GM12878 (cell line): ENCODE results near the gene SQOR. TPM values are rescaled to one million over a fixed set of nuclear protein-coding genes. Genes with fewer than 3 reads are reported as not detected.

Experiments used
- ATAC-seq: fragments of 200-7000 bp; cut with Tn5 transposase; 3 replicates; pipeline ENCODE4 v1.9.1; 2020; ENCODE audit warnings: mild to moderate bottlenecking, moderate library complexity
- BruUV-seq: library from RNA; stranded (reverse); fragments of 400-500 nt; replicated peaks from 2 replicates; lab custom pipeline; 2021; lab: Mats Ljungman, UMichigan
- CTCF ChIA-PET: fragments of 300-600 bp; sonication (Branson Sonifier 250); formaldehyde crosslinking; extraction: SDS; loops from one replicate; lab custom pipeline; 2021; ENCODE audit warnings: inconsistent platforms; lab: Yijun Ruan, JAX
- POLR2A ChIA-PET: fragments of 350-600 bp; formaldehyde crosslinking; extraction: SDS; loops from one replicate; lab custom pipeline; 2021; ENCODE audit warnings: inconsistent platforms; lab: Charles Lee
- RAD21 ChIA-PET: fragments of 300-600 bp; sonication (Branson Sonifier 250); formaldehyde crosslinking; loops from one replicate; lab custom pipeline; 2023; ENCODE audit warnings: antibody characterized with exemption; ENCODE audit not compliant: unreplicated experiment; lab: Charles Lee
- SMC1A ChIA-PET: fragments of 300-600 bp; sonication (Branson Sonifier 250); formaldehyde crosslinking; loops from one replicate; lab custom pipeline; 2023; ENCODE audit not compliant: unreplicated experiment, uncharacterized antibody; lab: Charles Lee
- DNase-seq: peaks from one replicate; pipeline ENCODE4 v3.0.0-alpha.2; 2011; ENCODE audit warnings: low read depth, low spot score
- FAIRE-seq: peaks from 3 replicates; lab custom pipeline; 2011; peaks lifted over from hg19 to GRCh38; lab: Jason Lieb, UNC
- H2AFZ ChIP-seq: 2 replicates; pipeline ENCODE4 v1.6.0; 2011; ENCODE audit warnings: low read depth, low read length, control low read depth; ENCODE audit not compliant: control insufficient read depth
- H3K27ac ChIP-seq: 2 replicates; pipeline ENCODE4 v1.5.1; 2011; ENCODE audit warnings: control low read depth; ENCODE audit not compliant: control insufficient read depth, insufficient read depth
- H3K27me3 ChIP-seq, 2 experiments: replicated peaks in 1 of 2; 2 replicates each; pipeline versions ENCODE4 v1.6.0 to v1.6.1; 2011; ENCODE audit warnings: low read length in 1 of 2; ENCODE audit not compliant: control insufficient read depth in 2 of 2, insufficient read depth in 2 of 2
- H3K36me3 ChIP-seq, 2 experiments: 2 replicates each; pipeline ENCODE4 v1.5.1; 2011; ENCODE audit warnings: low read length in 1 of 2; ENCODE audit not compliant: control insufficient read depth in 2 of 2, insufficient read depth in 2 of 2
- H3K4me1 ChIP-seq: 2 replicates; pipeline ENCODE4 v1.6.1; 2011; ENCODE audit warnings: mild to moderate bottlenecking, low read length, moderate library complexity, mixed read lengths; ENCODE audit not compliant: control insufficient read depth, insufficient read depth
- H3K4me2 ChIP-seq: 2 replicates; pipeline ENCODE4 v1.6.0; 2011; ENCODE audit warnings: control low read depth; ENCODE audit not compliant: control insufficient read depth, insufficient read depth
- H3K4me3 ChIP-seq: fragments of 200-600 bp; sonication (generic); 2 replicates; pipeline ENCODE4 v1.5.1; 2016
- H3K79me2 ChIP-seq: 2 replicates; pipeline ENCODE4 v1.6.0; 2011; ENCODE audit warnings: low read length; ENCODE audit not compliant: control insufficient read depth, insufficient read depth
- H3K9ac ChIP-seq: 2 replicates; pipeline ENCODE4 v1.8.0; 2011; ENCODE audit warnings: low read length, control low read depth, mixed read lengths; ENCODE audit not compliant: control insufficient read depth, insufficient read depth
- H3K9me3 ChIP-seq: replicated peaks from 3 replicates; pipeline ENCODE4 v1.5.1; 2011; ENCODE audit warnings: mild to moderate bottlenecking, low read length; ENCODE audit not compliant: control insufficient read depth, insufficient read depth
- H4K20me1 ChIP-seq: 2 replicates; pipeline ENCODE4 v1.6.0; 2011; ENCODE audit not compliant: control insufficient read depth, insufficient read depth
- CREM ChIP-seq: IDR thresholded peaks from 2 replicates; pipeline ENCODE4 v1.6.1; 2014; ENCODE audit warnings: antibody characterized with exemption, low read depth
- DPF2 ChIP-seq: fragments of 450-650 bp; IDR thresholded peaks from 2 replicates; pipeline ENCODE4 v1.6.1; 2017; ENCODE audit warnings: mild to moderate bottlenecking
- EED ChIP-seq: sonication (generic); IDR thresholded peaks from 2 replicates; pipeline ENCODE4 v1.6.1; 2016; ENCODE audit warnings: antibody characterized with exemption, low read depth
- MEF2A ChIP-seq: IDR thresholded peaks from 2 replicates; pipeline ENCODE4 v1.6.1; 2011; ENCODE audit warnings: low read depth, mild to moderate bottlenecking, low read length, moderate library complexity; ENCODE audit not compliant: insufficient read depth
- SIX5 ChIP-seq: IDR thresholded peaks from 2 replicates; pipeline ENCODE4 v1.6.1; 2011; ENCODE audit warnings: mild to moderate bottlenecking, low read depth, low read length, moderate library complexity; ENCODE audit not compliant: severe bottlenecking
- SREBF2 ChIP-seq: IDR thresholded peaks from 2 replicates; pipeline ENCODE4 v1.6.1; 2012; ENCODE audit warnings: mild to moderate bottlenecking, low read length
- YY1 ChIP-seq: IDR thresholded peaks from 2 replicates; pipeline ENCODE4 v1.6.1; 2011; ENCODE audit warnings: low read depth, mild to moderate bottlenecking, low read length
- ZNF207 ChIP-seq: fragments of 450-650 bp; IDR thresholded peaks from 2 replicates; pipeline ENCODE4 v1.6.1; 2014; ENCODE audit warnings: antibody characterized with exemption, mild to moderate bottlenecking, borderline replicate concordance
- WGBS: methylation state at CpG from one replicate; pipeline ENCODE4 v1.1.6; 2016; ENCODE audit warnings: low lambda C conversion rate; ENCODE audit not compliant: insufficient replicate concordance, insufficient coverage; ENCODE audit errors: missing lambda C conversion rate; 5-methylcytosine and 5-hydroxymethylcytosine counted together
- in situ Hi-C: fragments of 300-500 bp; cut with MboI; formaldehyde crosslinking; loops from 9 replicates; pipeline ENCODE4 v1.14.3; 2018; ENCODE audit warnings: mixed read lengths
- intact Hi-C: fragments of 100-400 bp; cut with micrococcal nuclease; formaldehyde crosslinking; loops from one replicate; pipeline ENCODE4 v1.14.2; 2022; ENCODE audit not compliant: unreplicated experiment
- polyA plus RNA-seq, 11 experiments: library from polyadenylated mRNA; depleted of rRNA in 4 of 11; unstranded in 6 of 11; stranded (reverse) in 5 of 11; fragments of >200 nt; fragmentation: Nextera tagmentation in 4 of 11; fragmentation: Illumina TruSeq in 1 of 11; extraction: Ambion mirVana in 4 of 11; extraction: Trizol in 1 of 11; gene quantifications; 1 replicate in 1 of 11; 2 replicates in 10 of 11; pipeline versions ENCODE4 v1.2.1 to v1.2.3, GENCODE V29; 2011 to 2016; ENCODE audit warnings: inconsistent platforms in 2 of 11, missing spikeins in 2 of 11, low read depth in 1 of 11
- total RNA-seq, 4 experiments: library from RNA; depleted of rRNA in 3 of 4; stranded (reverse); fragments of >200 nt in 3 of 4; fragmentation: Illumina TruSeq in 1 of 4; extraction: Trizol in 1 of 4; gene quantifications; 2 replicates each; pipeline versions ENCODE4 v1.2.1 to v1.2.3, GENCODE V29; 2013 to 2021
- TF ChIP-seq, protein P1 (sequence below): fragments of 450-650 bp; IDR thresholded peaks from 2 replicates; pipeline ENCODE4 v1.6.1; 2017; ENCODE audit warnings: mild to moderate bottlenecking, moderate library complexity

SQOR gene
- total and polyA plus RNA-seq, 10 of the 15 experiments (the other 5 are each of a cell fraction or from before 2014, with no cell fraction given), result 14.5 to 74.7 (median 44.2) TPM

DNA sequence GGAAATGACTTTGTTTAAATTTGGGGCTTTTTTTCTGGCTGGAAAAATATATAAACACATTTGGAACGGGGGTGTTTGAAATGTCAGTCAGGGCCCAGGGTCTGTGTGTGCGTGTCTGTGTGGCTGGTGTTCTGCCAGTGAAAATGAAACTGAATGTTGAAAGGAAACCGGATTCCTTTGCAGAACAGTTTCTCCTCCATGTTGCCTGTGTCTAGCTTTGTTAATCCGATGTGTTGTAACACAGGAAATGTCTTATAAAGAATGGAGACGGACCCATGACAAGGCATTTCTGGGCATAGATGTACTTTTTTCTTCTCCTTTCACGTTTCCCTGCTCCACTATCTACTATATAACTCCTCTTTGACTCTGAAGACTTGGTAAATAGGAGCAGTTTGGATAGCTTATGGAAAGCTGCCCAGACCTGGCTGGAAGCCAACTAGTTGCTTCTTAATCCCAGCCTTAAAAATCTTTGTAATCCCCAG, 2.8 kb downstream of the SQOR start (continued):
- 0 out of 2 replicates have a peak, but pooled peaks have one; percentile 35 for TF ChIP-seq EED
- TF ChIP-seq ZNF207, result no peak
- TF ChIP-seq, protein P1, sequence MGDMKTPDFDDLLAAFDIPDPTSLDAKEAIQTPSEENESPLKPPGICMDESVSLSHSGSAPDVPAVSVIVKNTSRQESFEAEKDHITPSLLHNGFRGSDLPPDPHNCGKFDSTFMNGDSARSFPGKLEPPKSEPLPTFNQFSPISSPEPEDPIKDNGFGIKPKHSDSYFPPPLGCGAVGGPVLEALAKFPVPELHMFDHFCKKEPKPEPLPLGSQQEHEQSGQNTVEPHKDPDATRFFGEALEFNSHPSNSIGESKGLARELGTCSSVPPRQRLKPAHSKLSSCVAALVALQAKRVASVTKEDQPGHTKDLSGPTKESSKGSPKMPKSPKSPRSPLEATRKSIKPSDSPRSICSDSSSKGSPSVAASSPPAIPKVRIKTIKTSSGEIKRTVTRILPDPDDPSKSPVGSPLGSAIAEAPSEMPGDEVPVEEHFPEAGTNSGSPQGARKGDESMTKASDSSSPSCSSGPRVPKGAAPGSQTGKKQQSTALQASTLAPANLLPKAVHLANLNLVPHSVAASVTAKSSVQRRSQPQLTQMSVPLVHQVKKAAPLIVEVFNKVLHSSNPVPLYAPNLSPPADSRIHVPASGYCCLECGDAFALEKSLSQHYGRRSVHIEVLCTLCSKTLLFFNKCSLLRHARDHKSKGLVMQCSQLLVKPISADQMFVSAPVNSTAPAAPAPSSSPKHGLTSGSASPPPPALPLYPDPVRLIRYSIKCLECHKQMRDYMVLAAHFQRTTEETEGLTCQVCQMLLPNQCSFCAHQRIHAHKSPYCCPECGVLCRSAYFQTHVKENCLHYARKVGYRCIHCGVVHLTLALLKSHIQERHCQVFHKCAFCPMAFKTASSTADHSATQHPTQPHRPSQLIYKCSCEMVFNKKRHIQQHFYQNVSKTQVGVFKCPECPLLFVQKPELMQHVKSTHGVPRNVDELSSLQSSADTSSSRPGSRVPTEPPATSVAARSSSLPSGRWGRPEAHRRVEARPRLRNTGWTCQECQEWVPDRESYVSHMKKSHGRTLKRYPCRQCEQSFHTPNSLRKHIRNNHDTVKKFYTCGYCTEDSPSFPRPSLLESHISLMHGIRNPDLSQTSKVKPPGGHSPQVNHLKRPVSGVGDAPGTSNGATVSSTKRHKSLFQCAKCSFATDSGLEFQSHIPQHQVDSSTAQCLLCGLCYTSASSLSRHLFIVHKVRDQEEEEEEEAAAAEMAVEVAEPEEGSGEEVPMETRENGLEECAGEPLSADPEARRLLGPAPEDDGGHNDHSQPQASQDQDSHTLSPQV, result peak; percentile 89; the same call in 1 of the 2 replicates
- no peak for TF ChIP-seq MEF2A
- TF ChIP-seq YY1, result peak; percentile 87
- TF ChIP-seq SIX5, result no peak

DNA sequence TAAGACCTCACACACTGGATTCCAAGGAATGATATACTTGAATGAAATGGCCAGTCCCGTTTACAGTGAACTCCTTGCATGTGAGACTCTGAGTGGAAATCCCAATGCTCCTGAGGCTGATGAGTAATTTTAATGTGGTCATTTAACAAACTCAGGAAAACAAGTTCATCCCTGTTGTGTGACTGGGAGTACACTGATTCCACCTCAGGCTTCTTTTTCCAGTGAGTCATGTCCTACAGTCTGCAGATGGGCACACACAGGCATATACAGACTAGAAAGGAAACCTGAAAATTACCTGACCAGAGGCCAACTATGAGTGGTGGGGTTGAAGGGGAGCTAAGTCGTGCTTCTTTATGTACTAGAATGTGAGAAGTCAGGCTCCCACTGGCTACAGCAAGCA, 5.8 kb downstream of the SQOR start:
- H3K4me2 ChIP-seq, result no peak overlapping the region
- ChIA-PET SMC1A (interaction anchor here (0.7 kb wide), 1 partner anchor 13 kb away, joined by 3 read pairs; no protein-coding TSS in a partner anchor), CTCF (interaction anchor here (1.1 kb wide), 1 partner anchor 29 kb away, joined by 3 read pairs; no protein-coding TSS in a partner anchor), POLR2A (no interaction called here), RAD21 (interaction anchor here (1.0 to 1.1 kb wide), 2 partner anchors 27 to 54 kb away, joined by 3 read pairs; partner anchors contain the start of gene BLOC1S6)
- no peaks in the 10 kb centered on the region for H3K27me3 ChIP-seq
- peaks cover 31% of the 10 kb centered on the region for H3K79me2 ChIP-seq
- H3K36me3 ChIP-seq, result no peaks in the 10 kb centered on the region
- intact Hi-C loops (no loop called here), in situ Hi-C loops (no loop called here)
- BruUV-seq, result no TSS peak
- H3K4me3 ChIP-seq, result no peak overlapping the region
- H2AFZ ChIP-seq, result no peak overlapping the region
- 24% methylated on average over 2 of the region's 2 CpGs for WGBS
- FAIRE-seq (no peak), DNase-seq (no peak), ATAC-seq (no peak)
- no peaks in the 10 kb centered on the region for H4K20me1 ChIP-seq
- no peak overlapping the region for H3K27ac ChIP-seq
- H3K4me1 ChIP-seq, result peaks cover 27% of the 10 kb centered on the region
- TF ChIP-seq CREM (no peak), SREBF2 (no peak), DPF2 (no peak)
- no peak overlapping the region for H3K9ac ChIP-seq
- H3K9me3 ChIP-seq, result no peaks in the 10 kb centered on the region
